GM12878 (cell line): Measurements from ENCODE around the gene PTPRD. TPM values are rescaled to one million over a fixed set of nuclear protein-coding genes. Genes with fewer than 3 reads are reported as not detected.

ENCODE experiments used
- ATAC-seq: fragments of 200-7000 bp; cut with Tn5 transposase; 3 replicates; pipeline ENCODE4 v1.9.1; 2020; ENCODE audit warnings: mild to moderate bottlenecking, moderate library complexity
- BruUV-seq: library from RNA; stranded (reverse); fragments of 400-500 nt; replicated peaks from 2 replicates; lab custom pipeline; 2021; lab: Mats Ljungman, UMichigan
- CTCF ChIA-PET: fragments of 300-600 bp; sonication (Branson Sonifier 250); formaldehyde crosslinking; extraction: SDS; loops from one replicate; lab custom pipeline; 2021; ENCODE audit warnings: inconsistent platforms; lab: Yijun Ruan, JAX
- POLR2A ChIA-PET: fragments of 350-600 bp; formaldehyde crosslinking; extraction: SDS; loops from one replicate; lab custom pipeline; 2021; ENCODE audit warnings: inconsistent platforms; lab: Charles Lee
- RAD21 ChIA-PET: fragments of 300-600 bp; sonication (Branson Sonifier 250); formaldehyde crosslinking; loops from one replicate; lab custom pipeline; 2023; ENCODE audit warnings: antibody characterized with exemption; ENCODE audit not compliant: unreplicated experiment; lab: Charles Lee
- SMC1A ChIA-PET: fragments of 300-600 bp; sonication (Branson Sonifier 250); formaldehyde crosslinking; loops from one replicate; lab custom pipeline; 2023; ENCODE audit not compliant: unreplicated experiment, uncharacterized antibody; lab: Charles Lee
- DNase-seq: peaks from one replicate; pipeline ENCODE4 v3.0.0-alpha.2; 2011; ENCODE audit warnings: low read depth, low spot score
- FAIRE-seq: peaks from 3 replicates; lab custom pipeline; 2011; peaks lifted over from hg19 to GRCh38; lab: Jason Lieb, UNC
- H2AFZ ChIP-seq: 2 replicates; pipeline ENCODE4 v1.6.0; 2011; ENCODE audit warnings: low read depth, low read length, control low read depth; ENCODE audit not compliant: control insufficient read depth
- H3K27ac ChIP-seq: 2 replicates; pipeline ENCODE4 v1.5.1; 2011; ENCODE audit warnings: control low read depth; ENCODE audit not compliant: control insufficient read depth, insufficient read depth
- H3K27me3 ChIP-seq, 2 experiments: replicated peaks in 1 of 2; 2 replicates each; pipeline versions ENCODE4 v1.6.0 to v1.6.1; 2011; ENCODE audit warnings: low read length in 1 of 2; ENCODE audit not compliant: control insufficient read depth in 2 of 2, insufficient read depth in 2 of 2
- H3K36me3 ChIP-seq, 2 experiments: 2 replicates each; pipeline ENCODE4 v1.5.1; 2011; ENCODE audit warnings: low read length in 1 of 2; ENCODE audit not compliant: control insufficient read depth in 2 of 2, insufficient read depth in 2 of 2
- H3K4me1 ChIP-seq: 2 replicates; pipeline ENCODE4 v1.6.1; 2011; ENCODE audit warnings: mild to moderate bottlenecking, low read length, moderate library complexity, mixed read lengths; ENCODE audit not compliant: control insufficient read depth, insufficient read depth
- H3K4me2 ChIP-seq: 2 replicates; pipeline ENCODE4 v1.6.0; 2011; ENCODE audit warnings: control low read depth; ENCODE audit not compliant: control insufficient read depth, insufficient read depth
- H3K4me3 ChIP-seq: fragments of 200-600 bp; sonication (generic); 2 replicates; pipeline ENCODE4 v1.5.1; 2016
- H3K79me2 ChIP-seq: 2 replicates; pipeline ENCODE4 v1.6.0; 2011; ENCODE audit warnings: low read length; ENCODE audit not compliant: control insufficient read depth, insufficient read depth
- H3K9ac ChIP-seq: 2 replicates; pipeline ENCODE4 v1.8.0; 2011; ENCODE audit warnings: low read length, control low read depth, mixed read lengths; ENCODE audit not compliant: control insufficient read depth, insufficient read depth
- H3K9me3 ChIP-seq: replicated peaks from 3 replicates; pipeline ENCODE4 v1.5.1; 2011; ENCODE audit warnings: mild to moderate bottlenecking, low read length; ENCODE audit not compliant: control insufficient read depth, insufficient read depth
- H4K20me1 ChIP-seq: 2 replicates; pipeline ENCODE4 v1.6.0; 2011; ENCODE audit not compliant: control insufficient read depth, insufficient read depth
- BACH1 ChIP-seq: fragments of 450-650 bp; IDR thresholded peaks from 2 replicates; pipeline ENCODE4 v1.6.1; 2017; ENCODE audit warnings: mild to moderate bottlenecking, borderline replicate concordance
- BRCA1 ChIP-seq: IDR thresholded peaks from 2 replicates; pipeline ENCODE4 v1.6.1; 2011; ENCODE audit warnings: low read depth, low read length, improper control_type of control experiment
- EGR1 ChIP-seq, 2 experiments: IDR thresholded peaks; 1 replicate in 1 of 2; 2 replicates in 1 of 2; pipeline ENCODE4 v1.6.1; 2011 to 2012; ENCODE audit warnings: low read depth in 2 of 2, low read length in 2 of 2, borderline replicate concordance in 1 of 2, mild to moderate bottlenecking in 1 of 2, moderate library complexity in 1 of 2
- FOXK2 ChIP-seq: fragments of 450-650 bp; IDR thresholded peaks from 2 replicates; pipeline ENCODE4 v1.6.1; 2017; ENCODE audit warnings: mild to moderate bottlenecking, moderate library complexity
- KDM1A ChIP-seq: fragments of 200-600 bp; sonication (generic); IDR thresholded peaks from 2 replicates; pipeline ENCODE4 v1.6.1; 2016; ENCODE audit warnings: borderline replicate concordance
- MYC ChIP-seq: IDR thresholded peaks from 2 replicates; pipeline ENCODE4 v1.6.1; 2011; ENCODE audit warnings: mild to moderate bottlenecking, low read length, moderate library complexity, inconsistent platforms; ENCODE audit not compliant: insufficient read depth, insufficient replicate concordance, insufficient read length, severe bottlenecking
- POLR2A ChIP-seq: IDR thresholded peaks from 2 replicates; pipeline ENCODE4 v1.6.1; 2011; ENCODE audit warnings: low read depth, mild to moderate bottlenecking, low read length
- RAD51 ChIP-seq: fragments of 450-650 bp; IDR thresholded peaks from 2 replicates; pipeline ENCODE4 v1.6.1; 2016; ENCODE audit warnings: moderate library complexity, mild to moderate bottlenecking, inconsistent platforms
- RB1 ChIP-seq: fragments of 450-650 bp; formaldehyde crosslinking; IDR thresholded peaks from 2 replicates; pipeline ENCODE4 v1.6.1; 2017; ENCODE audit warnings: mild to moderate bottlenecking, borderline replicate concordance
- SRF ChIP-seq, 2 experiments: IDR thresholded peaks; 2 replicates each; pipeline ENCODE4 v1.6.1; 2011; ENCODE audit warnings: low read depth in 2 of 2, low read length in 2 of 2, mild to moderate bottlenecking in 1 of 2, moderate library complexity in 1 of 2
- TAF1 ChIP-seq: IDR thresholded peaks from 2 replicates; pipeline ENCODE4 v1.6.1; 2011; ENCODE audit warnings: mild to moderate bottlenecking, low read depth, low read length, borderline replicate concordance
- WRNIP1 ChIP-seq: IDR thresholded peaks from 2 replicates; pipeline ENCODE4 v1.6.1; 2011; ENCODE audit warnings: low read depth, low read length, improper control_type of control experiment, borderline replicate concordance
- YBX1 ChIP-seq: fragments of 450-650 bp; IDR thresholded peaks from 2 replicates; pipeline ENCODE4 v1.6.1; 2016; ENCODE audit warnings: antibody characterized with exemption
- WGBS: methylation state at CpG from one replicate; pipeline ENCODE4 v1.1.6; 2016; ENCODE audit warnings: low lambda C conversion rate; ENCODE audit not compliant: insufficient replicate concordance, insufficient coverage; ENCODE audit errors: missing lambda C conversion rate; 5-methylcytosine and 5-hydroxymethylcytosine counted together
- in situ Hi-C: fragments of 300-500 bp; cut with MboI; formaldehyde crosslinking; loops from 9 replicates; pipeline ENCODE4 v1.14.3; 2018; ENCODE audit warnings: mixed read lengths
- intact Hi-C: fragments of 100-400 bp; cut with micrococcal nuclease; formaldehyde crosslinking; loops from one replicate; pipeline ENCODE4 v1.14.2; 2022; ENCODE audit not compliant: unreplicated experiment
- polyA plus RNA-seq, 11 experiments: library from polyadenylated mRNA; depleted of rRNA in 4 of 11; unstranded in 6 of 11; stranded (reverse) in 5 of 11; fragments of >200 nt; fragmentation: Nextera tagmentation in 4 of 11; fragmentation: Illumina TruSeq in 1 of 11; extraction: Ambion mirVana in 4 of 11; extraction: Trizol in 1 of 11; gene quantifications; 1 replicate in 1 of 11; 2 replicates in 10 of 11; pipeline versions ENCODE4 v1.2.1 to v1.2.3, GENCODE V29; 2011 to 2016; ENCODE audit warnings: inconsistent platforms in 2 of 11, missing spikeins in 2 of 11, low read depth in 1 of 11
- total RNA-seq, 4 experiments: library from RNA; depleted of rRNA in 3 of 4; stranded (reverse); fragments of >200 nt in 3 of 4; fragmentation: Illumina TruSeq in 1 of 4; extraction: Trizol in 1 of 4; gene quantifications; 2 replicates each; pipeline versions ENCODE4 v1.2.1 to v1.2.3, GENCODE V29; 2013 to 2021
- TF ChIP-seq, protein P1 (sequence below): fragments of 450-650 bp; conservative IDR thresholded peaks from 2 replicates; pipeline ENCODE4 v1.6.1; 2017; ENCODE audit warnings: mild to moderate bottlenecking, moderate library complexity
- TF ChIP-seq, protein P2 (sequence below): IDR thresholded peaks from 2 replicates; pipeline ENCODE4 v1.6.1; 2011; ENCODE audit warnings: mild to moderate bottlenecking, low read depth, low read length, moderate library complexity; ENCODE audit not compliant: insufficient replicate concordance

Gene PTPRD
- total and polyA plus RNA-seq, 10 of the 15 experiments (the other 5 are each of a cell fraction or from before 2014, with no cell fraction given) = under 0.01 to 0.05 (median 0.01) TPM; not detected in 7

GRCh38 chr9:9750719-9751118 lies 862.1 kb downstream of the PTPRD start (continued):
- TF ChIP-seq EGR1 (IDR thresholded peaks at IDR 0.05; ENCODE audit: borderline replicate concordance in 1 of 2, low read depth in 2 of 2, low read length in 2 of 2) (no peak), WRNIP1 (no peak), FOXK2 (no peak)

DNA sequence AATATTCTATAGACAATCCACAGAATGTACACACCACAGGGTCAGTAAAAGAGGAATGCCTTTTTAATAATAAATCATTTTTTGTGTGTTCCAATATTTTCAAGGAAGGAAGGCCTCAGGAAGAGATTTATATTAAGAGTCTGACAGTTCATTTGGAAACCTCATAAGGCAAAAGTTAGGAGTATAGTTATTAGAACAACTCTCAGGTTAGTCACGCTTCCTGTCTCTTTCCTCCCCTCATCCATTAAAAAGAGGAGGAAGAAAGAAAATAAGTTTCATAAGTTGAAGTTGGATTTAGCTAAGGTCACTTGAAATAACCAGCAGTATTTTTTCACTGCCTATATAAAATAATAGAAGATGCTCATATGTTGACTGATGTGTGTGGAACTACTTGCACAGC lies 863.2 kb downstream of the PTPRD start:
- 29% methylated on average over 1 of the region's 1 CpG for WGBS
- no peak overlapping the region for H3K4me3 ChIP-seq
- no peaks in the 10 kb centered on the region for H3K9me3 ChIP-seq
- in situ Hi-C loops = no loop called here
- H3K4me2 ChIP-seq = no peak overlapping the region
- ATAC-seq = no peak
- BruUV-seq = no TSS peak
- no peak for DNase-seq
- TF ChIP-seq MYC (no peak), KDM1A (no peak), SRF (IDR thresholded peaks at IDR 0.05; ENCODE audit: low read depth in 2 of 2, low read length in 2 of 2) (no peak), YBX1 (no peak), POLR2A (no peak), BACH1 (no peak), RAD51 (no peak), RB1 (no peak), TAF1 (no peak), BRCA1 (no peak)
- TF ChIP-seq, protein P1, sequence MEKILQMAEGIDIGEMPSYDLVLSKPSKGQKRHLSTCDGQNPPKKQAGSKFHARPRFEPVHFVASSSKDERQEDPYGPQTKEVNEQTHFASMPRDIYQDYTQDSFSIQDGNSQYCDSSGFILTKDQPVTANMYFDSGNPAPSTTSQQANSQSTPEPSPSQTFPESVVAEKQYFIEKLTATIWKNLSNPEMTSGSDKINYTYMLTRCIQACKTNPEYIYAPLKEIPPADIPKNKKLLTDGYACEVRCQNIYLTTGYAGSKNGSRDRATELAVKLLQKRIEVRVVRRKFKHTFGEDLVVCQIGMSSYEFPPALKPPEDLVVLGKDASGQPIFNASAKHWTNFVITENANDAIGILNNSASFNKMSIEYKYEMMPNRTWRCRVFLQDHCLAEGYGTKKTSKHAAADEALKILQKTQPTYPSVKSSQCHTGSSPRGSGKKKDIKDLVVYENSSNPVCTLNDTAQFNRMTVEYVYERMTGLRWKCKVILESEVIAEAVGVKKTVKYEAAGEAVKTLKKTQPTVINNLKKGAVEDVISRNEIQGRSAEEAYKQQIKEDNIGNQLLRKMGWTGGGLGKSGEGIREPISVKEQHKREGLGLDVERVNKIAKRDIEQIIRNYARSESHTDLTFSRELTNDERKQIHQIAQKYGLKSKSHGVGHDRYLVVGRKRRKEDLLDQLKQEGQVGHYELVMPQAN = no peak
- TF ChIP-seq, protein P2, sequence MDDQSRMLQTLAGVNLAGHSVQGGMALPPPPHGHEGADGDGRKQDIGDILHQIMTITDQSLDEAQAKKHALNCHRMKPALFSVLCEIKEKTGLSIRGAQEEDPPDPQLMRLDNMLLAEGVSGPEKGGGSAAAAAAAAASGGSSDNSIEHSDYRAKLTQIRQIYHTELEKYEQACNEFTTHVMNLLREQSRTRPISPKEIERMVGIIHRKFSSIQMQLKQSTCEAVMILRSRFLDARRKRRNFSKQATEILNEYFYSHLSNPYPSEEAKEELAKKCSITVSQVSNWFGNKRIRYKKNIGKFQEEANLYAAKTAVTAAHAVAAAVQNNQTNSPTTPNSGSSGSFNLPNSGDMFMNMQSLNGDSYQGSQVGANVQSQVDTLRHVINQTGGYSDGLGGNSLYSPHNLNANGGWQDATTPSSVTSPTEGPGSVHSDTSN = no peak
- TF ChIP-seq, all 136 proteins: peak for 0
- H3K27me3 ChIP-seq = no peaks in the 10 kb centered on the region
- FAIRE-seq = no peak
- CTCF ChIA-PET = no interaction called here
- RAD21 ChIA-PET = no interaction called here
- no peak overlapping the region for H2AFZ ChIP-seq
- H3K4me1 ChIP-seq = no peaks in the 10 kb centered on the region
- SMC1A ChIA-PET = no interaction called here
- intact Hi-C loops = no loop called here
- H3K9ac ChIP-seq = no peak overlapping the region
- POLR2A ChIA-PET = no interaction called here
- H3K79me2 ChIP-seq = no peaks in the 10 kb centered on the region
- no peaks in the 10 kb centered on the region for H3K36me3 ChIP-seq
- H4K20me1 ChIP-seq = no peaks in the 10 kb centered on the region
- H3K27ac ChIP-seq = no peak overlapping the region
